Ovary (tissue), 9 donors: ENCODE results near the gene RNF208. TPM values are rescaled to one million over a fixed set of nuclear protein-coding genes. Genes with fewer than 3 reads are reported as not detected.

Source experiments
- DNase-seq, 5 donors: peaks; one replicate each; pipeline ENCODE4 v3.0.0-alpha.2; 2019 to 2020
- H3K27ac ChIP-seq, 2 donors: fragments of 200-600 bp; one replicate each; pipeline versions ENCODE4 v1.5.1 to v1.8.0; 2019 to 2022
- H3K27me3 ChIP-seq: fragments of 200-600 bp; one replicate; pipeline ENCODE4 v1.8.0; 2022
- H3K36me3 ChIP-seq: fragments of 200-600 bp; sonication (generic); one replicate; pipeline ENCODE4 v1.5.1; 2019
- H3K4me1 ChIP-seq: one replicate; pipeline ENCODE4 v1.8.1; 2013; ENCODE audit warnings: mild to moderate bottlenecking, moderate library complexity; ENCODE audit not compliant: insufficient read depth
- H3K4me3 ChIP-seq: fragments of 200-600 bp; sonication (generic); one replicate; pipeline ENCODE4 v1.5.1; 2017
- H3K9me3 ChIP-seq, 2 donors: fragments of 200-600 bp in 1 of 2; sonication (generic) in 1 of 2; one replicate each; pipeline versions ENCODE4 v1.5.1 to v1.8.1; 2013 to 2019; ENCODE audit warnings: mild to moderate bottlenecking in 1 of 2, moderate library complexity in 1 of 2
- CTCF ChIP-seq, 3 donors: fragments of 450-650 bp in 2 of 3; fragments of 200-600 bp in 1 of 3; IDR thresholded peaks; one replicate each; pipeline versions ENCODE4 v1.5.1 to v1.8.0; 2016 to 2022; ENCODE audit warnings: antibody characterized with exemption in 3 of 3, mild to moderate bottlenecking in 1 of 3
- EP300 ChIP-seq: sonication (generic); formaldehyde crosslinking; IDR thresholded peaks from one replicate; pipeline ENCODE4 v1.6.1; 2017; ENCODE audit warnings: antibody characterized with exemption
- POLR2A ChIP-seq: fragments of 450-650 bp; IDR thresholded peaks from one replicate; pipeline ENCODE4 v1.6.1; 2017; ENCODE audit warnings: antibody characterized with exemption, mild to moderate bottlenecking, moderate library complexity
- WGBS, 3 donors: extraction: QIAGEN DNeasy Blood & Tissue Kit in 1 of 3; methylation state at CpG; one replicate each; pipeline versions ENCODE4 v1.1.5 to v1.1.7; 2013 to 2017; 5-methylcytosine and 5-hydroxymethylcytosine counted together
- intact Hi-C, 4 donors: fragments of 100-400 bp; cut with DNase I; formaldehyde crosslinking; loops; one replicate each; pipeline versions ENCODE4 v1.11.0 to v1.15.1; 2022 to 2023
- polyA plus RNA-seq, 2 donors: library from polyadenylated mRNA; stranded (reverse); fragments of 200-250 nt in 1 of 2; fragments of 350-450 nt in 1 of 2; fragmentation: Illumina TruSeq in 1 of 2; extraction: RNeasy Lipid Tissue Mini Kit (QIAGEN cat#74804) in 1 of 2; gene quantifications; one replicate each; pipeline ENCODE4 v1.2.3, GENCODE V29; 2013 to 2014
- total RNA-seq, 7 donors: library from RNA; depleted of rRNA in 2 of 7; stranded (reverse); fragments of >200 nt in 2 of 7; fragmentation: NEBNext Ultra II Directional in 3 of 7; extraction: Animal tissue kit (Norgen Biotek cat#: 25700) in 3 of 7; gene quantifications; one replicate each; pipeline versions ENCODE4 v1.1.0 to v1.2.4, GENCODE V29; 2016 to 2023
- donor health status: DM: no; HTN: no; CAD: no; lungs with moderate emphysema.
- donor health status: DM: no; HTN: no; CAD: no.
- donor health status: Bipolar disorder and iron deficiency.
- donor health status: DM: yes; HTN: yes; CAD: no.
- donor health status: DM: no; HTN: no; CAD: no.
- donor health status: DM: yes; HTN: yes; CAD: no.

The RNF208 gene
- total and polyA plus RNA-seq, 9 donors = 0.92 to 6.5 (median 3.1) TPM; not detected in 2

DNA sequence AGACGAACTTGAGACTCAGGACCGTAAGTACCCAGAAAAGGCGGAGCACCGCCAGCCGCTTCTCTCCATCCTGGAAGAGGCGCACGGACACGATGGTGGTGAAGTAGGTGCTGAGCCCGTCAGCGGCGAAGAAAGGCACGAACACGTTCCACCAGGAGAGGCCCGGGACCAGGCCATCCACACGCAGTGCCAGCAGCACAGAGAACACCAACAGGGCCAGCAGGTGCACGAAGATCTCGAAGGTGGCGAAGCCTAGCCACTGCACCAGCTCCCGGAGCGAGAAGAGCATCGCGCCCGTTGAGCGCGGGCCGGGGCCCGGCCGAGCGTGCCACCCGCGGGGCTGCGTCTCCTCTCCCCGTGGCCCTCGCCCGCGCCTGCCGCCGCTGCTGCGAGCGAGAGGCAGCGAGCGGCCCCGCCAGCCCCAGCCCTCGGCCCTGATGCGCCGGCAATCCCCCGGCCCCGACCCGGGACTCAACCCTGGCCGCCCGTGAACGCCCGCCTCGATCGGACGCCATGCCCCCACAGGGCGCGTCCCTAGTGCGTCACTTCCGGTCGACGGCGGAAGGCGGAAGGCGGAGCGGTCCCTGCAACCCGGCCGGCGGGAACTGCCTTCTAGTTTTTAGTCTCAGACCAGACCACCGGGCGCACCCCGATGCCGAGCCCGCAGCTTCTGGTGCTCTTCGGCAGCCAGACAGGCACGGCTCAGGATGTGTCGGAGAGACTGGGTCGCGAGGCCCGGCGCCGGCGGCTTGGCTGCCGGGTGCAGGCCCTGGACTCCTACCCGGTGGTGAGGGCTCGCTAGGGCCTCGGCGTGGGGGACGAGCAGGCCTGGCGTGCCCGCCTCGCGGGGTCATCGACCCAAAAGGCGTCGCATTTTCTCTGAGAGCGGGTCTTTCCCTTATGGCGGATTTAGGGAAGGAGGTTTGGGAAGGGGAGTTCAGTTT is 16.6 kb downstream of the RNF208 start, which contains the start of the genes NDOR1 and TMEM203:
NDOR1 (plus strand) TSS at position 575 of the 944 bp plus-strand sequence; CDS start at position 653, 78 bp downstream.
TMEM203 (minus strand) TSS at position 523 of the 944 bp plus-strand sequence; CDS start at position 289, 234 bp downstream.
- Histone ChIP-seq H3K4me1 (peaks cover 13% of the 10 kb centered on the region), H3K27ac (peak within 1 kb of the TSS in 1 of 2 donors; percentile 79), H3K27me3 (no peaks in the 10 kb centered on the region), H3K9me3 (no peaks in the 10 kb centered on the region), H3K4me3 (peak within 1 kb of the TSS; percentile 91), H3K36me3 (no peaks in the 10 kb centered on the region)
- intact Hi-C loops = no loop called here
- DNase-seq = peak; percentile 90 to 94 (median 92)
- 0 to 1% (median 1%) methylated on average over 45 to 98 of the region's 98 CpGs for WGBS, 3 donors
- TF ChIP-seq CTCF (IDR thresholded peaks at IDR 0.05) = no peak
- peak; percentile 58 for TF ChIP-seq POLR2A
- TF ChIP-seq EP300 = no peak

DNA sequence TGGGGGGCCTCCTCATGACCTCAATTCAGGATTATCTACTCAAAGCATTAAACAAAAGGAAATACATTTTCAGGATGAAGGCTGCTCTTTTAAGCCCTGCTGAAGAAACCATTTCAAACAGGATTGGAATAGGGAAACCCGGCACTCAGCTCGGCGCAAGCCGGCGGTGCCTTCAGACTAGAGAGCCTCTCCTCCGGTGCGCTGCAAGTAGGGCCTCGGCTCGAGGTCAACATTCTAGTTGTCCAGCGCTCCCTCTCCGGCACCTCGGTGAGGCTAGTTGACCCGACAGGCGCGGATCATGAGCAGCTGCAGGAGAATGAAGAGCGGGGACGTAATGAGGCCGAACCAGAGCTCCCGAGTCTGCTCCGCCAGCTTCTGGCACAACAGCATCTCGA is 17.3 kb downstream of the RNF208 start:
- Histone ChIP-seq H3K4me3 (peak overlapping the region; percentile 91), H3K36me3 (no peaks in the 10 kb centered on the region), H3K27me3 (no peaks in the 10 kb centered on the region), H3K9me3 (no peaks in the 10 kb centered on the region), H3K4me1 (peaks cover 13% of the 10 kb centered on the region), H3K27ac (no peak overlapping the region)
- DNase-seq = no peak
- intact Hi-C loops = no loop called here
- TF ChIP-seq POLR2A = no peak
- TF ChIP-seq EP300 = no peak
- no peak for TF ChIP-seq CTCF (IDR thresholded peaks at IDR 0.05)
- 7 to 13% (median 10%) methylated on average over 21 of the region's 21 CpGs for WGBS, 3 donors

- Histone ChIP-seq H3K4me1 (peaks cover 23% of the 10 kb centered on the region), H3K9me3 (no peaks in the 10 kb centered on the region), H3K4me3 (no peak overlapping the region), H3K27ac (no peak overlapping the region), H3K27me3 (no peaks in the 10 kb centered on the region), H3K36me3 (no peaks in the 10 kb centered on the region)
- TF ChIP-seq EP300 (no peak), POLR2A (no peak), CTCF (IDR thresholded peaks at IDR 0.05) (no peak)
- WGBS, 3 donors = 74 to 79% (median 75%) methylated on average over 8 of the region's 8 CpGs
- intact Hi-C loops = no loop called here
- DNase-seq = no peak
Measured at GRCh38 chr9:137202966-137203365, 19.1 kb downstream of the RNF208 start.

DNA sequence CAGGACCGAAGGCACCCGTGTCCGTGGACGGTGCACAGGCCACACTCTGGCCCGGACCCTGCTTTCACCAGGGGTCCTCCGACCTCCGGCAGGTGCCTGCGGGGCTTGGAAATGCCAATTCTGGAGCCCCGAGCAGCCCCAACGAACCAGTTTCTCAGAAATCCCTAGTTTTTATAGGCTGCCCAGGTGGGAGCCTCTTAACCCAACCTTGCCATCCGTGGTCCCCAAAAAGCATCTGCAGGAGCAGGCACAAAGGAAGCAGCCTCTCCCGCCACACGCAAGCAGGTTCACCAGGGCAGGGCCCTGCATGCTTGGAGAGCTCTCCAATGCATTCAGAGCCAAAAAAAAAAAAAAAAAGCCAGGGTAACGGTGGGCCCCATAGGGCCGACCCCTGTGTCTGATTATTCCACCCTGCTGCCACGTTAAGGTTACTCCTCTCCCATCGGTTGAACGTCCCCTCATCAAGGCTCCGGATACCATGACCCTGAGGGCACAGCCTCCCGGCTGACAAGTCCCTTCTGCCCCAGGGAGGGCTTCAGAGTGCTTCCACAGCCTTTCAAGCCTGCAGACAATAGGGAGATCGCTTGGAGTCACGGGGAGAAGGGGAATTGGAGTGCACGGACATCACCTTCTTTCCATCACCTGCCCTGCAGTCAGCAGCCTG is 20.7 kb downstream of the RNF208 start:
- WGBS, 3 donors = 10 to 14% (median 12%) methylated on average over 22 to 23 of the region's 23 CpGs
- TF ChIP-seq EP300 = no peak
- no peak for TF ChIP-seq CTCF (IDR thresholded peaks at IDR 0.05)
- no peak for TF ChIP-seq POLR2A
- DNase-seq = no peak
- intact Hi-C loops = no loop called here
- Histone ChIP-seq H3K4me3 (peak overlapping the region; percentile 62), H3K9me3 (no peaks in the 10 kb centered on the region), H3K36me3 (no peaks in the 10 kb centered on the region), H3K4me1 (peaks cover 23% of the 10 kb centered on the region), H3K27ac (peak overlapping the region in 1 of 2 donors; percentile 16), H3K27me3 (no peaks in the 10 kb centered on the region)
